Measurements from ENCODE around the gene OR1F1. TPM values are rescaled to one million over a fixed set of nuclear protein-coding genes. Genes with fewer than 3 reads are reported as not detected.

The OR1F1 gene
- total and polyA plus RNA-seq, 2 of the 8 experiments (the other 6 are each of a cell fraction or from before 2014, with no cell fraction given), result 0.52 to 1.2 TPM

- no peak for FAIRE-seq
- CTCF ChIA-PET (ENCODE audit: partially characterized antibody), result no interaction called here
These were observed 19.3 kb downstream of the OR1F1 start for GRCh38 chr16:3207086-3207953.

More at GRCh38 chr16:3207086-3207953, 19.3 kb downstream of the OR1F1 start:
- Histone ChIP-seq H2BK120ac (replicated peaks; ENCODE audit: low read depth, low read length) (no peak overlapping the region), H3K4me2 (ENCODE audit: insufficient read depth in 1 of 2, low read depth in 2 of 2, low read length in 2 of 2) (no peak overlapping the region), H2BK20ac (ENCODE audit: low read length) (no peak overlapping the region), H4K8ac (ENCODE audit: extremely low read depth, insufficient read depth, low read length) (no peak overlapping the region), H2BK12ac (ENCODE audit: low read depth, low read length) (no peak overlapping the region), H2AFZ (ENCODE audit: low read length) (no peak overlapping the region), H3K4me1 (replicated peaks in 1 of 4; ENCODE audit: control insufficient read depth in 3 of 4, insufficient read depth in 4 of 4, low read length in 3 of 4) (no peaks in the 10 kb centered on the region), H3K27me3 (replicated peaks in 1 of 4; ENCODE audit: control insufficient read depth in 3 of 4, extremely low read depth in 1 of 4, insufficient read depth in 3 of 4, low read length in 3 of 4) (no peaks in the 10 kb centered on the region), H3K23me2 (ENCODE audit: low read depth, low read length) (no peaks in the 10 kb centered on the region), H4K20me1 (replicated peaks in 1 of 2; ENCODE audit: control insufficient read depth in 1 of 2, insufficient read depth in 2 of 2, low read length in 2 of 2) (no peaks in the 10 kb centered on the region), H3K23ac (ENCODE audit: insufficient read length) (no peak overlapping the region), H3K27ac (ENCODE audit: low read depth, low read length) (no peak overlapping the region), H3K4ac (replicated peaks; ENCODE audit: insufficient read length, low read depth, low read length) (no peak overlapping the region), H3K14ac (ENCODE audit: insufficient read length) (no peak overlapping the region), H3K9ac (replicated peaks in 1 of 4; ENCODE audit: extremely low read depth in 1 of 4, low read depth in 3 of 4, low read length in 3 of 4) (no peak overlapping the region), H3K18ac (ENCODE audit: extremely low read depth, low read length) (no peak overlapping the region), H3K4me3 (ENCODE audit: extremely low read depth in 1 of 4, insufficient read depth in 2 of 4, low read depth in 3 of 4, low read length in 4 of 4) (no peak overlapping the region), H2AK5ac (ENCODE audit: low read depth, low read length) (no peak overlapping the region), H2BK5ac (ENCODE audit: low read depth, low read length) (no peak overlapping the region), H4K5ac (ENCODE audit: insufficient read length, low read depth, low read length) (no peak overlapping the region), H3K36me3 (ENCODE audit: control insufficient read depth in 2 of 4, insufficient read depth in 4 of 4, low read length in 3 of 4) (no peaks in the 10 kb centered on the region), H3K56ac (replicated peaks; ENCODE audit: insufficient read length, low read depth, low read length) (no peak overlapping the region), H3K79me1 (ENCODE audit: low read depth, low read length) (no peaks in the 10 kb centered on the region), H3K9me3 (ENCODE audit: insufficient read depth in 2 of 2, low read depth in 1 of 2, low read length in 1 of 2) (peaks cover 28 to 46% of the 10 kb centered on the region in 2 experiments), H3K79me2 (ENCODE audit: control insufficient read depth in 1 of 2, insufficient read depth in 2 of 2, low read length in 2 of 2) (no peaks in the 10 kb centered on the region), H4K91ac (replicated peaks; ENCODE audit: insufficient read length, low read length) (no peak overlapping the region), H2BK15ac (ENCODE audit: low read length) (no peak overlapping the region)
- POLR2A ChIA-PET (ENCODE audit: partially characterized antibody), result no interaction called here
- WGBS, 2 experiments (ENCODE audit: extremely low coverage in 1 of 2, insufficient coverage in 1 of 2, insufficient read length in 1 of 2, insufficient replicate concordance in 2 of 2, low coverage in 1 of 2, low lambda C conversion rate in 2 of 2, missing lambda C conversion rate in 1 of 2), result 75% methylated on average over 17 of the region's 19 CpGs; no CpG with 5 or more reads in 1 of the 2 experiments
- TF ChIP-seq MAX (IDR thresholded peaks at IDR 0.05) (no peak), CHD2 (IDR thresholded peaks at IDR 0.05; ENCODE audit: low read length) (no peak), SUZ12 (IDR thresholded peaks at IDR 0.05; ENCODE audit: low read length) (no peak), GABPA (IDR thresholded peaks at IDR 0.05; ENCODE audit: borderline replicate concordance, insufficient read depth, low read length) (no peak), ATF2 (IDR thresholded peaks at IDR 0.05; ENCODE audit: low read length) (no peak), BRCA1 (IDR thresholded peaks at IDR 0.05; ENCODE audit: low read depth, low read length) (no peak)
- DNase-seq (ENCODE audit: low read depth in 1 of 2, low spot score in 2 of 2), result no peak
